Erythroblast (primary cell): ENCODE measurements around the gene EYS.

Experiments
- DNase-seq, 2 experiments: peaks; one replicate each; lab custom pipeline; 2025; lab: John Stamatoyannopoulos, UW
- GATA1 ChIP-seq: IDR thresholded peaks from 2 replicates; pipeline ENCODE4 v1.6.1; 2011; ENCODE audit warnings: low read depth, mild to moderate bottlenecking, control low read depth, low read length, moderate library complexity
- POLR2A ChIP-seq: IDR thresholded peaks from 2 replicates; pipeline ENCODE4 v1.6.1; 2011; ENCODE audit warnings: mild to moderate bottlenecking, low read length

Gene EYS

GRCh38 chr6:64630901-64631300, 1076.1 kb downstream of the EYS start:
- no peak for DNase-seq
- TF ChIP-seq POLR2A = no peak
- no peak for TF ChIP-seq GATA1

- TF ChIP-seq POLR2A (no peak), GATA1 (no peak)
- no peak for DNase-seq
Measured at GRCh38 chr6:64622944-64623343, 1084.1 kb downstream of the EYS start.

GRCh38 chr6:64602993-64603392, 1104.0 kb downstream of the EYS start:
- TF ChIP-seq GATA1 (no peak), POLR2A (no peak)
- no peak for DNase-seq

- no peak for DNase-seq
- TF ChIP-seq GATA1 = no peak
- no peak for TF ChIP-seq POLR2A
Measured at GRCh38 chr6:64591676-64592036, 1115.4 kb downstream of the EYS start.

- TF ChIP-seq POLR2A (no peak), GATA1 (no peak)
- DNase-seq = no peak
Measured at GRCh38 chr6:64590965-64591675, 1115.9 kb downstream of the EYS start.

- no peak for DNase-seq
- no peak for TF ChIP-seq GATA1
- no peak for TF ChIP-seq POLR2A
Measured at GRCh38 chr6:64589961-64590360, 1117.1 kb downstream of the EYS start.

GRCh38 chr6:64580346-64580745, 1126.7 kb downstream of the EYS start:
- DNase-seq = no peak
- TF ChIP-seq POLR2A (no peak), GATA1 (no peak)

- TF ChIP-seq GATA1 (no peak), POLR2A (no peak)
Measured at GRCh38 chr6:64553249-64553786, 1153.7 kb downstream of the EYS start.

GRCh38 chr6:64547594-64548268, 1159.3 kb downstream of the EYS start:
- no peak for TF ChIP-seq GATA1
- TF ChIP-seq POLR2A = no peak
- DNase-seq = no peak

More at GRCh38 chr6:64553249-64553786, 1153.7 kb downstream of the EYS start:
- DNase-seq = no peak

GRCh38 chr6:64539917-64540316, 1167.1 kb downstream of the EYS start:
- DNase-seq = no peak
- TF ChIP-seq POLR2A (no peak), GATA1 (no peak)

GRCh38 chr6:64538722-64539121, 1168.3 kb downstream of the EYS start:
- no peak for TF ChIP-seq GATA1
- no peak for TF ChIP-seq POLR2A
- DNase-seq = no peak

- no peak for TF ChIP-seq POLR2A
- no peak for TF ChIP-seq GATA1
- no peak for DNase-seq
Measured at GRCh38 chr6:64527899-64528298, 1179.1 kb downstream of the EYS start.

GRCh38 chr6:64522859-64523258, 1184.2 kb downstream of the EYS start:
- TF ChIP-seq GATA1 (no peak), POLR2A (no peak)
- DNase-seq = no peak

GRCh38 chr6:64520050-64520449, 1187.0 kb downstream of the EYS start:
- DNase-seq = no peak
- TF ChIP-seq GATA1 = no peak
- TF ChIP-seq POLR2A = no peak
